HEK293 (cell line): ENCODE results near the gene MTG1.

Experiments
- GLIS1 ChIP-seq: fragments of 450-650 bp; formaldehyde crosslinking; IDR thresholded peaks from 2 replicates; pipeline ENCODE4 v1.5.1; 2016; ENCODE audit warnings: missing biosample characterization, missing genetic modification characterization
- IKZF3 ChIP-seq: fragments of 450-650 bp; IDR thresholded peaks from 2 replicates; pipeline ENCODE4 v1.5.0; 2018; ENCODE audit warnings: missing biosample characterization, mild to moderate bottlenecking, missing genetic modification characterization, moderate library complexity
- KLF7 ChIP-seq: fragments of 450-650 bp; formaldehyde crosslinking; IDR thresholded peaks from 2 replicates; pipeline ENCODE4 v1.5.1; 2016; ENCODE audit warnings: missing biosample characterization, missing genetic modification characterization, borderline replicate concordance
- MEIS1 ChIP-seq: sonication (generic); formaldehyde crosslinking; IDR thresholded peaks from 2 replicates; pipeline ENCODE4 v1.8.1; 2022; ENCODE audit warnings: missing genetic modification reagents, mild to moderate bottlenecking, borderline replicate concordance
- MZF1 ChIP-seq: fragments of 450-650 bp; formaldehyde crosslinking; IDR thresholded peaks from 2 replicates; pipeline ENCODE4 v1.5.1; 2017; ENCODE audit warnings: missing biosample characterization, missing genetic modification characterization, borderline replicate concordance
- SP2 ChIP-seq: fragments of 450-650 bp; formaldehyde crosslinking; IDR thresholded peaks from 2 replicates; pipeline ENCODE4 v1.5.1; 2016; ENCODE audit warnings: missing biosample characterization, missing genetic modification characterization
- ZBTB17 ChIP-seq: fragments of 450-650 bp; formaldehyde crosslinking; IDR thresholded peaks from 2 replicates; pipeline ENCODE4 v1.5.1; 2016; ENCODE audit warnings: missing biosample characterization, missing genetic modification characterization
- ZFP41 ChIP-seq: fragments of 450-650 bp; formaldehyde crosslinking; IDR thresholded peaks from 2 replicates; pipeline ENCODE4 v1.5.1; 2016; ENCODE audit warnings: missing biosample characterization, missing genetic modification characterization, borderline replicate concordance
- ZNF184 ChIP-seq: fragments of 450-650 bp; IDR thresholded peaks from 2 replicates; pipeline ENCODE4 v1.5.1; 2018; ENCODE audit warnings: missing biosample characterization, mild to moderate bottlenecking, missing genetic modification characterization
- ZNF214 ChIP-seq: fragments of 450-650 bp; formaldehyde crosslinking; IDR thresholded peaks from 2 replicates; pipeline ENCODE4 v1.5.1; 2017; ENCODE audit warnings: missing biosample characterization, mild to moderate bottlenecking, missing genetic modification characterization, borderline replicate concordance
- ZNF24 ChIP-seq: fragments of 450-650 bp; formaldehyde crosslinking; IDR thresholded peaks from 2 replicates; pipeline ENCODE4 v1.5.1; 2016; ENCODE audit warnings: missing biosample characterization, missing genetic modification characterization
- ZNF248 ChIP-seq: fragments of 450-650 bp; formaldehyde crosslinking; IDR thresholded peaks from 2 replicates; pipeline ENCODE4 v1.5.1; 2017; ENCODE audit warnings: missing biosample characterization, missing genetic modification characterization
- ZNF394 ChIP-seq: fragments of 450-650 bp; formaldehyde crosslinking; IDR thresholded peaks from 2 replicates; pipeline ENCODE4 v1.5.1; 2016; ENCODE audit warnings: missing biosample characterization, missing genetic modification characterization, mild to moderate bottlenecking, moderate library complexity, borderline replicate concordance
- ZNF600 ChIP-seq: fragments of 450-650 bp; formaldehyde crosslinking; IDR thresholded peaks from 2 replicates; pipeline ENCODE4 v1.5.1; 2016; ENCODE audit warnings: missing biosample characterization, missing genetic modification characterization
- ZNF658 ChIP-seq: fragments of 450-650 bp; formaldehyde crosslinking; IDR thresholded peaks from 2 replicates; pipeline ENCODE4; 2016; ENCODE audit warnings: missing biosample characterization, missing genetic modification characterization
- ZNF692 ChIP-seq: fragments of 450-650 bp; formaldehyde crosslinking; IDR thresholded peaks from 2 replicates; pipeline ENCODE4 v1.5.1; 2016; ENCODE audit warnings: missing biosample characterization, missing genetic modification characterization
- ZNF707 ChIP-seq: fragments of 450-650 bp; formaldehyde crosslinking; IDR thresholded peaks from 2 replicates; pipeline ENCODE4 v1.5.1; 2016; ENCODE audit warnings: missing biosample characterization, missing genetic modification characterization
- ZNF830 ChIP-seq: fragments of 450-650 bp; IDR thresholded peaks from 2 replicates; pipeline ENCODE4 v1.5.0; 2018; ENCODE audit warnings: missing biosample characterization, missing genetic modification characterization, low read depth, mild to moderate bottlenecking, moderate library complexity
- TF ChIP-seq, protein P1 (sequence below): fragments of 450-650 bp; formaldehyde crosslinking; IDR thresholded peaks from 2 replicates; pipeline ENCODE4 v1.5.1; 2016; ENCODE audit warnings: missing biosample characterization, missing genetic modification characterization
- TF ChIP-seq, protein P2 (sequence below): fragments of 450-650 bp; formaldehyde crosslinking; IDR thresholded peaks from 2 replicates; pipeline ENCODE4 v1.5.1; 2017; ENCODE audit warnings: missing biosample characterization, missing genetic modification characterization
- TF ChIP-seq, protein P3 (sequence below): fragments of 450-650 bp; IDR thresholded peaks from 2 replicates; pipeline ENCODE4 v1.5.1; 2018; ENCODE audit warnings: missing biosample characterization, mild to moderate bottlenecking, missing genetic modification characterization
- TF ChIP-seq, protein P4 (sequence below): fragments of 450-650 bp; formaldehyde crosslinking; IDR thresholded peaks from 2 replicates; pipeline ENCODE4 v1.5.1; 2016; ENCODE audit warnings: missing biosample characterization, missing genetic modification characterization
- TF ChIP-seq, protein P5 (sequence below): fragments of 450-650 bp; formaldehyde crosslinking; IDR thresholded peaks from 2 replicates; pipeline ENCODE4 v1.5.1; 2017; ENCODE audit warnings: missing biosample characterization, missing genetic modification characterization

Gene MTG1

GRCh38 chr10:133378251-133379096 lies 15.5 kb upstream of the MTG1 start (continued):
- no peak for TF ChIP-seq ZNF830 (tag by site-specific recombination)
- no peak for TF ChIP-seq ZNF248
- no peak for TF ChIP-seq IKZF3
- TF ChIP-seq ZNF214: no peak
- TF ChIP-seq ZNF184 (tag by site-specific recombination): no peak
- peak; percentile 49 for TF ChIP-seq GLIS1 (tag by site-specific recombination)
- no peak for TF ChIP-seq KLF7
- no peak for TF ChIP-seq ZNF658 (tag by site-specific recombination)
- no peak for TF ChIP-seq MZF1 (tag by site-specific recombination)
- TF ChIP-seq, protein P1, sequence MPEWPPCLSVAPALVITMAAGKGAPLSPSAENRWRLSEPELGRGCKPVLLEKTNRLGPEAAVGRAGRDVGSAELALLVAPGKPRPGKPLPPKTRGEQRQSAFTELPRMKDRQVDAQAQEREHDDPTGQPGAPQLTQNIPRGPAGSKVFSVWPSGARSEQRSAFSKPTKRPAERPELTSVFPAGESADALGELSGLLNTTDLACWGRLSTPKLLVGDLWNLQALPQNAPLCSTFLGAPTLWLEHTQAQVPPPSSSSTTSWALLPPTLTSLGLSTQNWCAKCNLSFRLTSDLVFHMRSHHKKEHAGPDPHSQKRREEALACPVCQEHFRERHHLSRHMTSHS (tag by site-specific recombination): no peak
- TF ChIP-seq, protein P2, sequence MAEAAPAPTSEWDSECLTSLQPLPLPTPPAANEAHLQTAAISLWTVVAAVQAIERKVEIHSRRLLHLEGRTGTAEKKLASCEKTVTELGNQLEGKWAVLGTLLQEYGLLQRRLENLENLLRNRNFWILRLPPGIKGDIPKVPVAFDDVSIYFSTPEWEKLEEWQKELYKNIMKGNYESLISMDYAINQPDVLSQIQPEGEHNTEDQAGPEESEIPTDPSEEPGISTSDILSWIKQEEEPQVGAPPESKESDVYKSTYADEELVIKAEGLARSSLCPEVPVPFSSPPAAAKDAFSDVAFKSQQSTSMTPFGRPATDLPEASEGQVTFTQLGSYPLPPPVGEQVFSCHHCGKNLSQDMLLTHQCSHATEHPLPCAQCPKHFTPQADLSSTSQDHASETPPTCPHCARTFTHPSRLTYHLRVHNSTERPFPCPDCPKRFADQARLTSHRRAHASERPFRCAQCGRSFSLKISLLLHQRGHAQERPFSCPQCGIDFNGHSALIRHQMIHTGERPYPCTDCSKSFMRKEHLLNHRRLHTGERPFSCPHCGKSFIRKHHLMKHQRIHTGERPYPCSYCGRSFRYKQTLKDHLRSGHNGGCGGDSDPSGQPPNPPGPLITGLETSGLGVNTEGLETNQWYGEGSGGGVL (tag by site-specific recombination): no peak
- TF ChIP-seq, protein P3, sequence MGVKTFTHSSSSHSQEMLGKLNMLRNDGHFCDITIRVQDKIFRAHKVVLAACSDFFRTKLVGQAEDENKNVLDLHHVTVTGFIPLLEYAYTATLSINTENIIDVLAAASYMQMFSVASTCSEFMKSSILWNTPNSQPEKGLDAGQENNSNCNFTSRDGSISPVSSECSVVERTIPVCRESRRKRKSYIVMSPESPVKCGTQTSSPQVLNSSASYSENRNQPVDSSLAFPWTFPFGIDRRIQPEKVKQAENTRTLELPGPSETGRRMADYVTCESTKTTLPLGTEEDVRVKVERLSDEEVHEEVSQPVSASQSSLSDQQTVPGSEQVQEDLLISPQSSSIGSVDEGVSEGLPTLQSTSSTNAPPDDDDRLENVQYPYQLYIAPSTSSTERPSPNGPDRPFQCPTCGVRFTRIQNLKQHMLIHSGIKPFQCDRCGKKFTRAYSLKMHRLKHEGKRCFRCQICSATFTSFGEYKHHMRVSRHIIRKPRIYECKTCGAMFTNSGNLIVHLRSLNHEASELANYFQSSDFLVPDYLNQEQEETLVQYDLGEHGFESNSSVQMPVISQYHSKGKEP (tag by site-specific recombination): 0 out of 2 replicates have a peak, but pooled peaks have one; percentile 18
- no peak for TF ChIP-seq ZFP41 (tag by site-specific recombination)
- peak; percentile 30; the same call in 1 of the 2 replicates for TF ChIP-seq ZNF692 (tag by site-specific recombination)
- TF ChIP-seq ZNF24: no peak
- TF ChIP-seq, protein P4, sequence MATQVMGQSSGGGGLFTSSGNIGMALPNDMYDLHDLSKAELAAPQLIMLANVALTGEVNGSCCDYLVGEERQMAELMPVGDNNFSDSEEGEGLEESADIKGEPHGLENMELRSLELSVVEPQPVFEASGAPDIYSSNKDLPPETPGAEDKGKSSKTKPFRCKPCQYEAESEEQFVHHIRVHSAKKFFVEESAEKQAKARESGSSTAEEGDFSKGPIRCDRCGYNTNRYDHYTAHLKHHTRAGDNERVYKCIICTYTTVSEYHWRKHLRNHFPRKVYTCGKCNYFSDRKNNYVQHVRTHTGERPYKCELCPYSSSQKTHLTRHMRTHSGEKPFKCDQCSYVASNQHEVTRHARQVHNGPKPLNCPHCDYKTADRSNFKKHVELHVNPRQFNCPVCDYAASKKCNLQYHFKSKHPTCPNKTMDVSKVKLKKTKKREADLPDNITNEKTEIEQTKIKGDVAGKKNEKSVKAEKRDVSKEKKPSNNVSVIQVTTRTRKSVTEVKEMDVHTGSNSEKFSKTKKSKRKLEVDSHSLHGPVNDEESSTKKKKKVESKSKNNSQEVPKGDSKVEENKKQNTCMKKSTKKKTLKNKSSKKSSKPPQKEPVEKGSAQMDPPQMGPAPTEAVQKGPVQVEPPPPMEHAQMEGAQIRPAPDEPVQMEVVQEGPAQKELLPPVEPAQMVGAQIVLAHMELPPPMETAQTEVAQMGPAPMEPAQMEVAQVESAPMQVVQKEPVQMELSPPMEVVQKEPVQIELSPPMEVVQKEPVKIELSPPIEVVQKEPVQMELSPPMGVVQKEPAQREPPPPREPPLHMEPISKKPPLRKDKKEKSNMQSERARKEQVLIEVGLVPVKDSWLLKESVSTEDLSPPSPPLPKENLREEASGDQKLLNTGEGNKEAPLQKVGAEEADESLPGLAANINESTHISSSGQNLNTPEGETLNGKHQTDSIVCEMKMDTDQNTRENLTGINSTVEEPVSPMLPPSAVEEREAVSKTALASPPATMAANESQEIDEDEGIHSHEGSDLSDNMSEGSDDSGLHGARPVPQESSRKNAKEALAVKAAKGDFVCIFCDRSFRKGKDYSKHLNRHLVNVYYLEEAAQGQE (tag by site-specific recombination): no peak
- peak; percentile 39; the same call in 1 of the 2 replicates for TF ChIP-seq ZBTB17
- no peak for TF ChIP-seq ZNF394 (tag by site-specific recombination)
- no peak for TF ChIP-seq ZNF707 (tag by site-specific recombination)
- TF ChIP-seq, protein P5, sequence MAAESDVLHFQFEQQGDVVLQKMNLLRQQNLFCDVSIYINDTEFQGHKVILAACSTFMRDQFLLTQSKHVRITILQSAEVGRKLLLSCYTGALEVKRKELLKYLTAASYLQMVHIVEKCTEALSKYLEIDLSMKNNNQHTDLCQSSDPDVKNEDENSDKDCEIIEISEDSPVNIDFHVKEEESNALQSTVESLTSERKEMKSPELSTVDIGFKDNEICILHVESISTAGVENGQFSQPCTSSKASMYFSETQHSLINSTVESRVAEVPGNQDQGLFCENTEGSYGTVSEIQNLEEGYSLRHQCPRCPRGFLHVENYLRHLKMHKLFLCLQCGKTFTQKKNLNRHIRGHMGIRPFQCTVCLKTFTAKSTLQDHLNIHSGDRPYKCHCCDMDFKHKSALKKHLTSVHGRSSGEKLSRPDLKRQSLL (tag by site-specific recombination): no peak
- TF ChIP-seq ZNF600 (tag by site-specific recombination): no peak
- TF ChIP-seq SP2 (tag by site-specific recombination): peak; percentile 65
- TF ChIP-seq MEIS1 (CRISPR knock-in tag): no peak
